Measurements from ENCODE around the gene TCF12.
"Not testable (repeated sequence)": the region's sequence is repeated elsewhere in the genome, so short reads cannot be mapped to it uniquely, and the experiment has no call there.

The TCF12 gene

DNA sequence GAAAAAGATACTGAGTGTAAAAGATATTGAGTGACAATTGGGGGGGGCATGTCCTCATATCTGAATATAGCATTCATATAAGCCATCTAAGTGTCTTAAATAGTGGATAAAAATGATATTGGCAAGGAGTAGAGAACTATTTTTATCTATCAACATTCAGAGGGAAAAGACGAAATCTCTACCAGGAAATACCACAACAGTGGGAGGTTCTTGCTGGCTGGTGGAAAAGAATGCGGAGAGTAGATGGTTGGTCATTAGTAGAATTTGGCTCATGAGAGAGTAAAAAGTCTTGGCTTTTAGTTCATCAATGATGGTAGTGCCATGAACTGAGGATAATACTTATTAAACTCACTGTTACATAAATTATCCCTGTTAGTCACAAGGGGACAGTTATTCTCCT is 4.8 kb upstream of the TCF12 start:
- in situ Hi-C loops (cut with HindIII; ENCODE audit: low sequenced_read_pairs): no loop called here

DNA sequence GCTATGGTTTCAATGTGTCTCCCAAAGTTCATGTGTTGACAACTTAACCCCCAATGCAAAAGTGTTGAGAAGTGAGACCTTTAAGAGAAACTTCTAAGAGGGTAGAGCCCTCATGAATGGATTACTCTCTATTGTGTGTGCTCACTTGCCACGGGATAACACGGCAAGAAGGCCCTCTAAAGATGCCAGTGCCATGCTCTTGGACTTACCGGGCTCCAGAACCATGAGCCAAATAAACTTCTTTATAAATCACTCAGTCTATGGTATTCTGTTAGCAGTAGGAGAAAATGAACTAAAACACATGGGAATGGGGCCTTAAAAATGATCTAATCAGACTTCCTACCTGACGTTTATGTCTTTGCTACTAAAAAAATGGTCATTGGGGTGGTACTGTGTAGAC is 2.6 kb upstream of the TCF12 start:
- in situ Hi-C loops (cut with HindIII; ENCODE audit: low sequenced_read_pairs): no loop called here

DNA sequence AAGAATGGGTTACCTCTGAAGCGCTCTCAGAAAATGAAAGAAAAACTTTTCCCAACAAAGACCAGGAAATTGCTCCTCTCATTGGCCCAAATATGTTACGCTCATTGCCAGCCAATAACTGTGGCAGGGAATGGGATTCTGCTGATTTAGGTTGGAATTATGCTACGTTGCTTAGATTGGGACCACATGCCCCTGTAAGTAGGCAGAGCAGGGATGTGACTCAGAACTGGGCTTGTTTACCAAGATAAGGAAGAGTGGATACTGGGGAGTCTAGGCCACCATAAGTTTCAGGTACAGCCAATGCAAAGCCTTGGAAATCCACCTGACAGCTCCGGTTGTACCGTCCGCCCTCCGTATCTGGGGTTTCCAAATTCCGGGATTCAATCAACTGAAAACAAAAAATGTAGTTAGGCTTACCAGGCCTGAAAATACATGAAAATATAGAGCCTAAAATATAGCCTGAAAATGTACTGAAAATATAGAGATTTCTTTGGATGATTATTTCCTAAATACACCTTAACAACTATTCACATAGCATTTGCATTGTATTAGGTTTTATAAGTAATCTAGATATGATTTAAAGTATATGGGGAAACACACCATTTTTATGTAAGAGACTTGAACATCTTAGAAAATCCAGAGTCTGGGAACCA is 1.5 kb upstream of the TCF12 start:
- in situ Hi-C loops (cut with HindIII; ENCODE audit: low sequenced_read_pairs): no loop called here

DNA sequence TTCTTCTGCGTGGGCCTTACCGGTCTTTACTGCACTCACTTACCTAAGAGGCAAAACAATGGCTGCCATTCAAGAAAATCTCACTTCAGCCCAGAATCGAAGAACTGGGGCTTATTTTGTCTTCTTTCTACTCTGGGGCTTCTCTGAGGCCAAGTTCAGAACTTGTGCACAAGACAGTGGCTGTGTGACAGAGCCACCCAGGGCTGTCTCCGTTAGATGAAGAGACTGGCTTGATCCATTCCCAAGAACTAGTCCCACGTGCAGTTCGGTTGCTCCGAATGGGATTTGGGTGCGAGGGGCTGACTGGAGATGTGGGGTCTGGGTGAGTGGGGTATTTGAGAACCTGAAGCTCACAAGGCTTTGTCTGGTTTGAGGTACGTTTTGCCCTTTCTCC is 795 bp upstream of the TCF12 start:
- in situ Hi-C loops (cut with HindIII; ENCODE audit: low sequenced_read_pairs): no loop called here

DNA sequence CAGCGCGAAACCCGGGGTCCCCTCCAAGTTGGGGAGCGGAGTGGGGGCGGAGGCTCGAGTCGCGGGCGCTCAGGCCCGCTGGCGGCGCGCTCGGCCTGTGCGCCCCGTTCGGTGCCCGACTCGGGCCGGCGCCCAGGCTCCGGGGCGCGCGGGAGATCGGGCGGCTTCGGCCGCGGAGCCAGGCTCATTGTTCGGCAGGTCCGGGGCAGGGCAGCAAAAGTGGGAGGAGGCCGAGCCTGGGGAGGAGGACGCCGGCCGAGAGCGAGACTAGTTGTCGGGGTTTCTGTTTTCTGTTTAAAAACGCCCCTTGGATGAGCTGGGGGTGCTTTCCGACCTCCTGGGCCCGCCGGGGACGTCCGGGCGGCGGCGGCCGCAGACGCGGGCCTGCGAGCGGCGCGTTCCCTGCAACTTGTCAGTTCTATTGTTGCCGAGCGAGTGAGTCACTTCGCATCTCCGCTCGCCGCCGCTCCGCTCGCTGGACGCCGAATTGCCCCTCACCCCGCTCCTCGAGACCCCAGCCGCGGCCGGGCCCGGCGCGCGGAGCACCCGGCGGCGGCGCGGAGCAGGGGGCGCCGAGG is 676 bp downstream of the TCF12 start:
- in situ Hi-C loops (cut with HindIII; ENCODE audit: low sequenced_read_pairs): no loop called here

DNA sequence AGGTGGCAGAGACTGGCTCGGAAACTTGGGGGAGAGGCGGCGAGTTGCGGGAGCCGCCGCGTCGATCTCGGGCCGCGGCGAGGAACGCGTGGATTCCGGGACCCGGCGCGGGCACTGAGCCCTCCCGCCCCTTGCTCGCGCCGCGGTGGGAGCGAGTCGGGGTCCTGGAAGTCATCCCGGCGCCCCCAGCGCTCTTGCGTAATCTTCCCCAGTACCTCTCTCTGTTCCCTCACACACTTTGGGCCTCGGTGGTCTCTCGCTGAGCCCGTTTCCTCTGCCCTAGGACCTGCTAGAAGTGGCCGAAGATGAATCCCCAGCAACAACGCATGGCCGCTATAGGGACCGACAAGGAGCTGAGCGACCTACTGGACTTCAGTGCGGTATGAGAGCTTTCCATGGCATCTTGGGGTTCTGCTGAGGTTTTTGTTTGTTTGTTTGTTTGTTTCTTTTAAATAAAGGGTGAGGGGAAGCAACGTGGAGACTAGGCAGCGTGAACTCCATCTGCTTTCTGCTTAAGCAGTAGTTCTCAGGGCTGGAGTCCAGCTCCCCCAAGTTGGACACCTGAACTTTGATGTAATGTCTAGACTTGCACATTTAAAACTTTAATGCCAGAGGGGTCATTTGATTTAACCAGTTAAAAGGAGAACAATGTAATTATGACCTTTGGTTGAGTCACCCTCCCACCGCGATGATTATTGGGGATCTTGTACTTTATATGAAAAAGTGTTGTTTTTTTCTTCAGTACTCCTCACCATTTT is 1.3 kb downstream of the TCF12 start:
- in situ Hi-C loops (cut with HindIII; ENCODE audit: low sequenced_read_pairs): no loop called here

DNA sequence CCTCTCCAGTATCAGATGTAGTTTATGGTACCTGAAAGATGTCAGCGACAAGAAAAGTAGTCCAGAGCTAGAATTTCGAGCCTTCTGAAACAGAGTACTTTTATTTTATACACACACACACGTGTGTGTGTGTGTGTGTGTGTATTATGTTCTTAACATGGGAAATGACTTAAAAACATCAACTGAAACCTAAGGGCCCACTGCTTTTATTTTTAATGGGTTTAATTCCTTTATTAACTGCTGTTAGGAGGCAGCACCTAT is 1.9 kb downstream of the TCF12 start:
- in situ Hi-C loops (cut with HindIII; ENCODE audit: low sequenced_read_pairs): no loop called here

DNA sequence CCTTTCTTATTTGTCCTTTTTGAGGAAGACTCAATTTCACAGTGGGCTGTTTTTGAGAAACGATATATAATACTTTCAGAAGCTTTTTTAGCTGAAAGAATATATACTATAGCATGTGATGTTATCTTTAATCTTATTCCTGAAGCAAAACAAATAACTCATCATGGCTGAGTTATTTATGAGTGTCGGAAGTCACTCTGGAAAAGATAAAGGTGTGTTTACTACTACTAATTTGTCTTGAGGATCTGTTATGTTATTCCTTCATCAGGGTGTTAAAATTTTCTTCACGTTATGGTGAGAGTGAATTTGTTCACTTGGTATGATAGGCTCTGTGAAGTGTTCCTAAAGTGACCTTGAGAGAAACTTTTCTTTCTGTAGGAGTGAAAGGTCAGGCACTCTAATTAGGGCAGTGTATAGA is 4.7 kb downstream of the TCF12 start:
- in situ Hi-C loops (cut with HindIII; ENCODE audit: low sequenced_read_pairs): no loop called here

DNA sequence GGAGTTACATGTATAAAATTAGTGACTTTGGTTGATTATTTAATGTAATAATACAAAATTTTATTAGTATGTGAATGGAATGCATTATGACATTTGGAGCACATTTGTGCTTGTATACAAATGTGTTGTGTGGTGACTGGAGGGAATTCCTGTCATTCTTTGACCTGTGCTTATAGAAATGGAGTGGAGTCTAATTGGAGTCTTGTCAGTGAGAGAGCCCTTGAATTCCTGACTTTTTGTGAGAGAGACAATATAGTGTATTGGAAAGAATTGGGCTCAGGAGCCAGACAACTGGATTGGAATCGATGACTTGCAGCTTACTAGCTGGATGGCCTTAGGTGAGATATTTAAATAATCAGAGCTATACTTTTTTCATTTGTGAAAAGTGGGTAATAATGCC is 9.4 kb downstream of the TCF12 start:
- in situ Hi-C loops (cut with HindIII; ENCODE audit: low sequenced_read_pairs): no loop called here

DNA sequence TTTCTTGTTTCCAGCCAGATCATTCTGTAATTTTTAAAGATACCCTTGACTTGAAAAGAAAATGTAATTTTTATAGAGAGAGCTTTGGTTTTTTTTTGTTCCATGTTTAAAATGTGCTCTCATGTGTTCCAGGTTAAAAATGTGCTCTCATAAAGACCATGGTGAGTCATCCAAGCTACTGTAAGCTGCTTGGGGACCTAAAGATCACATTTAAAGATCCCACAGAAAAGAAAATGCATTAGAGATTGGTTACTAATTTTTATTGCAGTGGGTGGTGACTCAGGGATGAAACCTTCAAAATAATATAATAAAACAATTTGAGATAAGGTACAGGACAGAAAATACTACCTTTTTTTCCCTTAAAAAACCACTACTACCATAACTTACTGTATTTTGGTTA is 11.0 kb downstream of the TCF12 start:
- in situ Hi-C loops (cut with HindIII; ENCODE audit: low sequenced_read_pairs): no loop called here

DNA sequence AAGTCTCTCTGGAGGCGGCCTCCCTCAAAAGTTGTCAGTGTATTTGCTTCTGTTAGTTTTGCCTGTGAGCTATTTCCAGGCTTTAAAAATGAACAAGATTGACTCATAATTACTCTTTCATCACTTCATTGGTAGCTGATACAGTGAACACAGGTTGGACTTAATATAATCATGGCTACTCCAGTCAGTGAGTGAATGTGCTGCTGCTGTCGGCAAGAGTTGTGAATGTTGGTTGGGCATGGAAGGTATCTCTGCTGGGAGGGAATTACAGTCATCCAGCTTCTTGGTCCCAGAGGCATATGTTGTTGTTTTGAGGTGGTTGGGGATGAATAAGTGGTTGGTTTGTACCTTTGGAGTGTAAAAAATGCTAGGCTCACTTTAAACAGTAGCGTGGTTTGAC is 11.5 kb downstream of the TCF12 start:
- in situ Hi-C loops (cut with HindIII; ENCODE audit: low sequenced_read_pairs): no loop called here

DNA sequence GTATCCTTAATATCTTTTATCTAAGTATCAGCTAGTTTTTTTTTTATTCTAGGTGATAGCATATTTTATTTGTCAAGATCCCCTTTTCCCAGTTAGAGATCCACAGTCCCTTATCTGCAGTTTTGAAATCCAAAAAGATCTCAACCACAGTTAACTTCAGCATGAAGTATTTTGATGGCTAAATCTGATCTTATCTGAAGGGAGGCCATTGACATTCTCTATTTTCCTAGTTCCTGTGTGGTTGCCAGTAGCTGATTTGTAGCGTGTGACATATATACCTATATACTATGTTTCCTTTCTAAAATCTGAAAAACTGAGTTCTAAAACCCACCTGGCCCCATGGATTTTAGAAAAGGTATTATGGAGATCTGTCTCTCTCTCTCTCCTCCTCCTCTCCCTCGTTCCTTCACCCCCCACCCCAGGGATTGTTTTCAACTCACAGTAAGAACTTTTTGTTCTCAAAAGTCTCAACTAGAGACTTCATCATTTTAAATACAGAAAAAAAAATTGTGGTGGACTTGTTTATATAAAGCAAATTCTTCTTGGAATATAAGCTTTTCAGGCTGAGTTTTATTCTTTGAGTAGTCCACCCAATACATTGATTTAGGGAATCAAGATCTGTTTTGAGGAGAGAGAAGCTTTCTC is 12.3 kb downstream of the TCF12 start:
- in situ Hi-C loops (cut with HindIII; ENCODE audit: low sequenced_read_pairs): no loop called here

DNA sequence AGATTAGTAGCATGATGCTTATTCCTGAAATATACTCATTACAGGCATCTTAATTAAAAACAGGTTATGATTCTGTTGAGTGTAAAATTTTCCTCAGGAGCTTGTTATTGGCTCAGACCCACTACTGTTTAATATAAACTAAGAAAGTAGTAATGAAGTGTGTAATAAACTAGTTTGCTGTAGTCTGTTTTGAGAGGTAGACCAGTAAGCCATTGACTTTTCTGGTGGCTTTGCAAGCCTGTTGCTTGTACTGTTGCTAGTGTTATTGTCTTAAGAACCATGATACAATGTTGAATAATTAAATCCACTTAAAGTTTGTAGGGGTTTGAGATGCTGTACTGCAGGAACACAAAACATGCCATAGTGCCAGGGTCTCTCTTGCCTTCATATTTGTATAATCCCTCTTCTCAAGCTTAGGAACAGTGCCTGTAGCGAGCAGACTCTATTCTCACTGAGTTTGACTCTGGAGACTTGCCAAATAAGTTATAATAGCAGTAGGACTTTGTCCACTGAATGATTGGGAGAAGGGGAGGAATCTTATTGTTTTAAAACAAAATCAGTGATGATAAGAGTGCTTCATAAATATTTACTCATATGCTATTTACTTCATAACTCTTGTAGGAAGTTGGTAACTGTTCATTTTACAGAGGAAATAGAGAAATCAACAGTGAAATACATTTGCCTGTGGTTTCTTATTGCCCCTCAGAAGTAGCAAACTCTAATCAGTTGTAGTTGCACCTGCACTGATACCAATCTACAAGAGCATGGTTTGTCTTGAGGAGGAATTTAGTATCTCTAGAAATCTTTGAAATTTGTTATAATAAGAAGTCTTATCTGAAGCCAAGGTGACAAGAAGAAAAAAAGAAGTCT is 13.4 kb downstream of the TCF12 start:
- in situ Hi-C loops (cut with HindIII; ENCODE audit: low sequenced_read_pairs): no loop called here

DNA sequence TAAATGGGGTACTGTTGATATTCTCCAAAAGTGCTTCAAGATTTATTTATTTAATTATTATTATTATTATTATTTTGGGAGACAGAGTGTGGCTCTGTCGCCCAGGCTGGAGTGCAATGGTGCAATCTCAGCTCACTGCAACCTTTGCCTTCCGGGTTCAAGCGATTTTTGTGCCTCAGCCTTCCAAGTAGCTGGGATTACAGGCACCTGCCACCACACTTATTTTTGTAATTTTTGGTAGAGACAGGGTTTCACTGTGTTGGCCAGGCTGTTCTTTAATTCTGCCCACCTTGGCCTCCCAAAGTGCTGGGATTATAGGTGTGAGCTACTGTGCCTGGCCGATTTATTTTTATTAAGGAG is 14.0 kb downstream of the TCF12 start:
- in situ Hi-C loops (cut with HindIII; ENCODE audit: low sequenced_read_pairs): not testable (repeated sequence)

DNA sequence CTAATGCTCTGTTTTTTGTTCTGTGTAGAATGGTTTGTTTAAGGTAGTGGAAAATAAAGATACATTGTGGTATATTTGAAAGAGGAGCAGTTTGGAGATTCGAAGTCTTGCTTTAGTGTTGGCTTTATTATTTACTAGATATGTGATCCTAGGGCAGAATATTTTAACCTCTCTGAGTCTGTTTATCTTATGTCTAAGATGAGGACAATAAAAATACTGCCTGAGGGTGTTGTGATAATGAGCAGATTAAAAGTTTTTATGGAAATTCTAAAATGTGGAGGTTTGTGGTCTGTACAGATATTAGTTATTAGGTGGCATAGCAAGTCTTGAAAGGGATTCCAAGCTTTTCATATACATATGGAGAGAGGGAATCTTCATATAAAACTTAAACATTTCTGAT is 15.0 kb downstream of the TCF12 start:
- in situ Hi-C loops (cut with HindIII; ENCODE audit: low sequenced_read_pairs): no loop called here

DNA sequence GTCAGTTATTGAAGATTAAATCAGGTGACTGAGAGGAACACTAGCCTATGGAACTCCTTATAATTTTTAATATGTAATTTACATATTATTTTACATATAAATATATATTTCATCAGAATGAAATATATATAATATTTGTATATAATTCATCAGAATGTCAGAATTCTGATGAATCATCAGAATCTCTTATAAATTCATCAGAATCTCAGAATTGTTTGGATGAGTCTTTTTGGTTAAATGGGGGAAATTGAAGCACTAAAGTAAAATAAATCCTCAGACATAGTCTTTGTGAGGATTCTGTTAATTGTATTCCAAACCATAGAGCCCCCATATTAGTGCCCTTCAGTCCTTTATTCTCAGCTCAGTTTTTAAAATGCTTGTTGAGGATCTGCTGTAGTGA is 15.4 kb downstream of the TCF12 start:
- in situ Hi-C loops (cut with HindIII; ENCODE audit: low sequenced_read_pairs): no loop called here

DNA sequence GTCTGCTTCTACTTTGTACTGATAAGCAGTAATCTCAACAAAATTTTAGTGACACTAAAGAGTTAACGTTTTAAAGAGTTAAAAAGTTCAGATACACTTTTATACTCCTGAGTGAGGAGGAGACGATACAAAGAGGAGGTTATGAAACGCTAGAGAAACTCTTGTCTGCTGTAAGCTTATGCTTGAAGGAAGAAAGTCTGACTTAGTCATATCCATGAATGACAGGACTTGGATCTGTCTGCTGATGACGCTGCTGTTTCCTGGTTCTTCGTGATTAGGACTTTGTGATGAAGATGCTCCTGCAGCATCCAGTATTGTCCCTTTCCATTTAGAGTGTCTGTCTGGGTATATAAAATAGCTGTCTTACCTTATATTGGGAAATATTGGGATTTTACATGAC is 15.8 kb downstream of the TCF12 start:
- in situ Hi-C loops (cut with HindIII; ENCODE audit: low sequenced_read_pairs): no loop called here

DNA sequence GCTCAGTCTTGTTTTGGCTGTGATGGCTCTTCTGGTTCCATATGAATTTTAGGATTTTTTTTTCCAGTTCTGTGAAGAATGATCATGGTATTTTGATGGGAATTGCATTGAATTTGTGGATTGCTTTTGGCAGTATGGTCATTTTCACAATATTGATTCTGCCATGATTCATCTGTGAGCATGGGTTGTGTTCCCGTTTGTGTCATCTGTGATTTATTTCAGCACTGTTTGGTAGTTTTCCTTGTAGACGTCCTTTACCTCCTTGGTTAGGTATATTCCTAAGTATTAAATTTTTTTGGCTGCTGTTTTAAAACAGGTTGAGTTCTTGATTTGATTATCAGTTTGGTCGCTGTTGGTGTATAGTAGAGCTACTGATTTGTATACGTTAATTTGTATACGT is 18.5 kb downstream of the TCF12 start:
- in situ Hi-C loops (cut with HindIII; ENCODE audit: low sequenced_read_pairs): no loop called here

DNA sequence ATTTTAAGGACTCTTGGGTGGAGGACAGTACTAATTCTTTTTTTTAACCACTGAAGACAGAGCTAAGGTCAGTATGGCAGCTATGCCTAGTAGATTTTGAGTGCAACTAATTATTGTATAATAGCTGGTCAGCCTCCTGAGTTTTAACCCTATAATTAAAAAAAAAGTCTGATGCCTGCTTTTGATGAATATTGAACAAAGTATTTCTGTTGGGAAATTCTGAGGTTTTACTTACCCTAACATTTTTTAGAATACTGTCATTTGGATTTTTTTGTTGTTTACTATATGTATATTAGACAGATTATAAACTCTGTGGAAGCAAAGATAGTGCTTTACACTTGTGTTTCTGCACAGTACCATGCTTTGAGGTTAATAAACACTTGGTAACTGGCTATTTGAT is 20.8 kb downstream of the TCF12 start:
- in situ Hi-C loops (cut with HindIII; ENCODE audit: low sequenced_read_pairs): no loop called here

DNA sequence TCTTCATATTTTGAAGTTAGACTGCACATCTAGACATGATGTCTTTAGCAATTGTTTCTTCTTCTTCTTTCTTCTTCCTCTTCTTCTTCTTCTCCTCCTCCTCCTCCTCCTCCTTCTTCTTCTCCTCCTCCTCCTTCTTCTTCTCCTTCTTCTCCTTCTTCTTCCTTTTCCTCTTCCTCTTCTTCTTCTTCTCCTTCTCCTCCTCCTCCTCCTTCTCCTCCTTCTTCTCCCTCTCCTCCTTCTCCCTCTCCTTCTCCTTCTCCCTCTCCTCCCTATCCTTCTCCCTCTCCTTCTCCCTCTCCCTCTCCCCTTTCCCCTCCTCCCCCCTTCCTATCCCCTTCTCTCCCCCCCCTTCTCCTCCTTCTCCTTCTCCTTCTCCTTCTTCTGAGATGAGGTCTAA is 21.9 kb downstream of the TCF12 start:
- in situ Hi-C loops (cut with HindIII; ENCODE audit: low sequenced_read_pairs): no loop called here

DNA sequence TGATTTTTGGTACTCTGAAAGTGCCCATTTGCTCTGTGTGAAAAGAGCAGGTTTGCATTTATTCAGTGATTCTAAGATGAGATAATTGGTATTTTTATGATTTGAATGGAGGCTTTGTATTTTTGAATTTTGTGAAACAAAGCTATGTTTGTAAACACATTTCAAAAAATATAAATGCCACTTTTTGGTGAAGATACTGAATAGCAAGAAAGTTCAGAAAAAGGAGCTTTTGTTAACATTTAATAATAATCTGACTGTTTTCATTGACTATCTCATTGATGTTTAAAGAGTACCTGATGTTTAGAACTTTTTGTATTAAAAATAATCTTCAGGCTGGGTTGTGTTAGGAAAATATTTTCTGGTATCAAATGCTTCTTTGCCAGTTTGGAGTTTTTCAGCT is 23.7 kb downstream of the TCF12 start:
- in situ Hi-C loops (cut with HindIII; ENCODE audit: low sequenced_read_pairs): no loop called here

All from endothelial cell of hepatic sinusoid (primary cell).